Tibial nerve (tissue), 4 donors: ENCODE results near the gene TMPRSS7. TPM values are rescaled to one million over a fixed set of nuclear protein-coding genes. Genes with fewer than 3 reads are reported as not detected.

ENCODE experiments used
- DNase-seq, 2 donors: peaks; one replicate each; pipeline ENCODE4 v3.0.0-alpha.2; 2019; ENCODE audit warnings: low spot score in 2 of 2
- H3K27ac ChIP-seq, 4 donors: fragments of 200-600 bp; sonication (generic) in 3 of 4; one replicate each; pipeline ENCODE4 v1.5.1; 2017 to 2019; ENCODE audit warnings: mild to moderate bottlenecking in 1 of 4
- H3K27me3 ChIP-seq, 2 donors: fragments of 200-600 bp; sonication (generic) in 1 of 2; one replicate each; pipeline versions ENCODE4 v1.5.1 to v1.6.0; 2017 to 2019
- H3K36me3 ChIP-seq, 3 donors: fragments of 200-600 bp; sonication (generic); one replicate each; pipeline ENCODE4 v1.5.1; 2018 to 2019
- H3K4me1 ChIP-seq, 4 donors: fragments of 200-600 bp; sonication (generic) in 3 of 4; one replicate each; pipeline ENCODE4 v1.5.1; 2017 to 2019
- H3K4me3 ChIP-seq, 4 donors: fragments of 200-600 bp; sonication (generic) in 3 of 4; one replicate each; pipeline ENCODE4 v1.5.1; 2017 to 2019; ENCODE audit warnings: mild to moderate bottlenecking in 1 of 4, moderate library complexity in 1 of 4
- H3K9me3 ChIP-seq, 4 donors: fragments of 200-600 bp; sonication (generic) in 3 of 4; one replicate each; pipeline ENCODE4 v1.5.1; 2017 to 2019
- EP300 ChIP-seq, 2 donors: sonication (generic); formaldehyde crosslinking; IDR thresholded peaks; one replicate each; pipeline ENCODE4 v1.6.1; 2017; ENCODE audit warnings: antibody characterized with exemption in 2 of 2, mild to moderate bottlenecking in 1 of 2
- POLR2A ChIP-seq, 2 donors: fragments of 450-650 bp; IDR thresholded peaks; one replicate each; pipeline ENCODE4 v1.6.1; 2017; ENCODE audit warnings: antibody characterized with exemption in 2 of 2, mild to moderate bottlenecking in 2 of 2, moderate library complexity in 2 of 2
- WGBS, 2 donors: methylation state at CpG; one replicate each; pipeline ENCODE4 v1.1.5; 2018; 5-methylcytosine and 5-hydroxymethylcytosine counted together
- total RNA-seq, 4 donors: library from RNA; depleted of rRNA; stranded (reverse); fragments of >200 nt; gene quantifications; one replicate each; pipeline ENCODE4 v1.1.0, GENCODE V29; 2016
- TF ChIP-seq, protein P1 (sequence below), 5 experiments: fragments of 200-600 bp in 3 of 5; fragments of 450-650 bp in 2 of 5; sonication (generic) in 3 of 5; IDR thresholded peaks; one replicate each; pipeline ENCODE4 v1.5.1; 2016 to 2019; ENCODE audit warnings: antibody characterized with exemption in 5 of 5, mild to moderate bottlenecking in 3 of 5, moderate library complexity in 2 of 5

TMPRSS7 gene
- total RNA-seq, 4 donors from 2014 or later = not detected

DNA sequence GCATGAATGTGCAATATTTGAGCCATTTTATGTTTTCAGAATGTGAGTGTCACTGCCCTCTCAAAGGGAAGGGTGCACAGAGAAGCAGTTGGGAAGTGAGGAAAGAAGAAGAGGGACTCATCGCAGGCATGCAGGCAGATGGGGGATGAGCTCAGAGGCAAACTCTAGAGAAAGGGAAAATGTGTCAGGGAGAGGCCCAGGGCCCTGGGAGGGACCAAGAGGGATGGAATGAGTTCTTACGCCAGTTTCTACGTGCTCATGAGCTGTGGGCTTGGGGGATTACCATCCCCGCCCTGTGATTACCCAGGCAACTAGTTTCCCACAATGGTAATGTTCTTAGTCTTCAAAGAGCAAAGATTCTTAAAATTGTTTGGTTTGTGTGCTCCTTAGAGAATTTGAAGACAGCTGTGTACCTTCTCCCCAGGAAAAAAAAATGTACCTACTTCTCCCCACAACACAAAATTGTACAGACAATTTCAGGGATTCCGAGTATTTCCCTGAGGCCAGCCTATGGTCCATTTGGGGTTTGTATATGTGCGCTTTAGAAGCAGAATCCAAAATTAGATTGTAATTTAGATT lies 80.7 kb downstream of the TMPRSS7 start:
- DNase-seq = no peak
- Histone ChIP-seq H3K9me3 (no peaks in the 10 kb centered on the region), H3K27ac (no peak overlapping the region), H3K27me3 (no peaks in the 10 kb centered on the region), H3K36me3 (no peaks in the 10 kb centered on the region), H3K4me3 (no peak overlapping the region), H3K4me1 (peaks cover 0 to 30% (median 2%) of the 10 kb centered on the region in 4 donors)
- TF ChIP-seq POLR2A (IDR thresholded peaks at IDR 0.05) = no peak
- TF ChIP-seq, protein P1, sequence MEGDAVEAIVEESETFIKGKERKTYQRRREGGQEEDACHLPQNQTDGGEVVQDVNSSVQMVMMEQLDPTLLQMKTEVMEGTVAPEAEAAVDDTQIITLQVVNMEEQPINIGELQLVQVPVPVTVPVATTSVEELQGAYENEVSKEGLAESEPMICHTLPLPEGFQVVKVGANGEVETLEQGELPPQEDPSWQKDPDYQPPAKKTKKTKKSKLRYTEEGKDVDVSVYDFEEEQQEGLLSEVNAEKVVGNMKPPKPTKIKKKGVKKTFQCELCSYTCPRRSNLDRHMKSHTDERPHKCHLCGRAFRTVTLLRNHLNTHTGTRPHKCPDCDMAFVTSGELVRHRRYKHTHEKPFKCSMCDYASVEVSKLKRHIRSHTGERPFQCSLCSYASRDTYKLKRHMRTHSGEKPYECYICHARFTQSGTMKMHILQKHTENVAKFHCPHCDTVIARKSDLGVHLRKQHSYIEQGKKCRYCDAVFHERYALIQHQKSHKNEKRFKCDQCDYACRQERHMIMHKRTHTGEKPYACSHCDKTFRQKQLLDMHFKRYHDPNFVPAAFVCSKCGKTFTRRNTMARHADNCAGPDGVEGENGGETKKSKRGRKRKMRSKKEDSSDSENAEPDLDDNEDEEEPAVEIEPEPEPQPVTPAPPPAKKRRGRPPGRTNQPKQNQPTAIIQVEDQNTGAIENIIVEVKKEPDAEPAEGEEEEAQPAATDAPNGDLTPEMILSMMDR (IDR thresholded peaks at IDR 0.05) = no peak
- no peak for TF ChIP-seq EP300 (IDR thresholded peaks at IDR 0.05)
- WGBS, 2 donors = 70 to 73% methylated on average over 6 of the region's 6 CpGs

DNA sequence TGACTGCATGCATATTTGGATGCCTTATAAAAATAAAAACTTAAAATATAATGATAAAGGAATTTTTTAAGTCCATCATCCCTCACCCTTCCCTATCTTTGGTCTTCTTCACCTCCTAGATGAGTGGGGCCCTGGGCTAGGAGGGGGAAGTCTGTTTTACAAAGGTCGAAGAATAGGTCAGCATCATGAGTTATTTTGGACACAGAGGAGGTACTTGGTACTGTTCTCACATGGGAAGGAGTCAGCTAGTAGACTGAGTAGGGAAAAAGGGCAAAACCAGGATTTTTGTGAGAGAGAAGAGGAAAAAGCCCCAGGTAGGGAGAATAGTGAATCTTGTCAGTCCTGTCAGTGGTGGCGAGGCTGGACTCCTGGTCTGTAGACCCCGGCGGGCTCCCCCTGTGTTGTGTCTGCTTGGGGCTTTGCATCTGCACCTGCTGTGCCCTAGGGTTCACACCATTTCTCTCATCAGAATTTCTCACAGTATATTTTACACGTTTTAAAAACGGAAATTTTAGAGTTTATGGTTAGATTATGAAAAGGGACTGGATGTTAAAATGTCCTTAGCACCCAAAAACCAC lies 81.4 kb downstream of the TMPRSS7 start:
- Histone ChIP-seq H3K4me1 (peaks cover 0 to 30% (median 2%) of the 10 kb centered on the region in 4 donors), H3K4me3 (no peak overlapping the region), H3K27me3 (no peaks in the 10 kb centered on the region), H3K9me3 (no peaks in the 10 kb centered on the region), H3K36me3 (no peaks in the 10 kb centered on the region), H3K27ac (no peak overlapping the region)
- TF ChIP-seq POLR2A (IDR thresholded peaks at IDR 0.05) (no peak), EP300 (IDR thresholded peaks at IDR 0.05) (no peak)
- TF ChIP-seq, protein P1 (IDR thresholded peaks at IDR 0.05) = no peak
- no peak for DNase-seq
- WGBS, 2 donors = 79 to 80% methylated on average over 6 of the region's 6 CpGs

DNA sequence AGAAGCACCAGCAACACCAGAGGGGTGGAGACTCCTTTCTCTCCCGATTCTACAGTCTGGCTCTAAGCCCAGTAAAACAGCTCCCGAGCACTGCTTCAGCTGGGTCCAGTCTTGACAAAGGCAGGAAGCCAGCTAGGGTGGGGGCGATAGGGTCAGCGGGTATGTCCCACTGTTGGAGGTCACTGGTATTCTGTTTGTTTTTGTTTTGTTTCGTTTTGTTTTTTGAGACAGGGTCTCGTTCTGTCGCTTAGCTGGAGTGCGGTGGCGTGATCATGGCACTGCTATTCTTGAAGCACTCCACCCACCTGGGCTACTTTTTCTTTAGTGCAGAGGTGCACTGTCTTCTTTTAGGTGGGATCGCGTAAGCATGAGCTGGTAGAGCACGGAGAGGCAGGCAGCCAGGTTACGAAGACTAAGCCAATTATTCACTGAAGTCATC lies 82.2 kb downstream of the TMPRSS7 start:
- Histone ChIP-seq H3K27me3 (no peaks in the 10 kb centered on the region), H3K4me3 (peak overlapping the region in 3 of 4 donors; percentile 5 to 37 (median 12)), H3K4me1 (peaks cover 0 to 30% (median 2%) of the 10 kb centered on the region in 4 donors), H3K27ac (peak overlapping the region in 2 of 4 donors; percentile 16 to 19), H3K9me3 (no peaks in the 10 kb centered on the region), H3K36me3 (no peaks in the 10 kb centered on the region)
- TF ChIP-seq POLR2A (IDR thresholded peaks at IDR 0.05) (no peak), EP300 (IDR thresholded peaks at IDR 0.05) (no peak)
- TF ChIP-seq, protein P1 (IDR thresholded peaks at IDR 0.05) = no peak
- no peak for DNase-seq
- 42 to 44% methylated on average over 13 of the region's 13 CpGs for WGBS, 2 donors

DNA sequence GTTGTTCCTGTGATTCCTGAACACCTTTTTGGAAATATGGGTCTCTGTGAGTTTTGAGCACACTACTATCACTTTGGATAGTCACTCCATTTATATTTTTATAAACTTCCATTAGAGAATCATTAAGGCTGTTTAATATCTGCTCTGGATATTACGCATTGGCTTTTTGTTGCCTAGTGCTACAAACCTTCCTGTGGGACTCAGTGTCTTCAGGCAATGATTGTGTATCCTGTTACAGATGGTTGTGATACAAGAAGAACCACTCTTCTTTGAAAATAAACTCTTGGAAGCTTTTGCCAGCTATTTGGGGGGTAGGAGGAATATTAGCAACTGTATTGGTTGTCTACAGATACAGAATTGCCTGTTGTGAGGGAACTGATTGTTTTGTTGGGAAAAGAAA lies 82.9 kb downstream of the TMPRSS7 start:
- no peak for TF ChIP-seq EP300 (IDR thresholded peaks at IDR 0.05)
- H3K4me3 ChIP-seq = no peak overlapping the region
- 76 to 97% methylated on average over 1 of the region's 1 CpG for WGBS, 2 donors
- no peak for DNase-seq
- H3K4me1 ChIP-seq = peaks cover 0 to 30% (median 2%) of the 10 kb centered on the region in 4 donors
- no peaks in the 10 kb centered on the region for H3K9me3 ChIP-seq
- H3K36me3 ChIP-seq = no peaks in the 10 kb centered on the region
- peak overlapping the region in 2 of 4 donors; percentile 3 to 24 for H3K27ac ChIP-seq
- H3K27me3 ChIP-seq = no peaks in the 10 kb centered on the region

DNA sequence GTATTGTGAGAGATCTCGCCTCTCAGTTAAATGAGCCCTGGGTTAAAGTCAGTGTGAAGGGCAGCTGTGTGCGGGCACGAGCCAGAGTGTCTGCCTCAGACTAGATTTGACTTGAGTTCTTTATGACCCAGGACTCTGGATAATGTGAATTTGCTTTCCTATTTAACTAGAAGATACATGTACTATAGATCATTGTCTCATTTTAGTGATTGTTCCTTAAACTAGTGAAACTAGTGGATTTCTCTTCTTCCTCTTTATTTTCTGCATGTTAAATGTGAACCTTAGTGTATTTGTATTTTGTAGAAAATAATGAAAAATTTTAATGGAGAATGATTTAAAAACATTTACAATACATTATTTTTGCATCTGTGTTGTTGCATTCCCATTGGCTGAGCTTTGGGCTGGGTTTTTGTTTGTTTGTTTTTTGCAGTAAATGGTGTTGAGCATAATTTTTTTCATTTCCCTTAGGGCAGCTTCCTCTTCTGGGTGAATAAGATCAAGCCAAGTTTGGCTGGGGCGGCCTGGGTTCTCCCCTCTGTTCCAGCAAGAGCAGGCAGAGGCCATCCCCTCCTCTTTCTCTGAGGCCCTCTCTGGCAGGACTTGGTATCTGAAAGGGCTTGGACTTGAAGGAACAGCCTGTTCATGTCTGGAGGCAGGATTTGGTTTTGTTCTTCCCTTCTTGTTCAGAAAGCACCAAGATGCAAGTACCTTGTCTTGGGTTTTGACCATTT lies 83.5 kb downstream of the TMPRSS7 start:
- peak overlapping the region in 1 of 4 donors; percentile 24 for H3K27ac ChIP-seq
- DNase-seq = no peak
- 69% methylated on average over 4 of the region's 4 CpGs for WGBS, 2 donors
- H3K9me3 ChIP-seq = no peaks in the 10 kb centered on the region
- H3K36me3 ChIP-seq = no peaks in the 10 kb centered on the region
- TF ChIP-seq, protein P1 (IDR thresholded peaks at IDR 0.05) = no peak
- no peak for TF ChIP-seq POLR2A (IDR thresholded peaks at IDR 0.05)
- TF ChIP-seq EP300 (IDR thresholded peaks at IDR 0.05) = no peak
- peaks cover 0 to 30% (median 2%) of the 10 kb centered on the region in 4 donors for H3K4me1 ChIP-seq
- no peak overlapping the region for H3K4me3 ChIP-seq
- no peaks in the 10 kb centered on the region for H3K27me3 ChIP-seq
